Head of caudate nucleus (tissue), 42 donors: ENCODE measurements around the gene BLOC1S1.

ENCODE experiments used
- DNase-seq, 42 donors: peaks; one replicate each; pipeline versions ENCODE4 v3.0.0 to v3.0.0-alpha.2; 2020 to 2021; ENCODE audit warnings: mixed read lengths in 7 of 42
- intact Hi-C: fragments of 100-400 bp; cut with DNase I; formaldehyde crosslinking; loops from one replicate; pipeline ENCODE4 v1.15.0; 2022

Gene BLOC1S1

GRCh38 chr12:55706568-55707218 is 9.2 kb upstream of the BLOC1S1 start:
- DNase-seq = no peak
- intact Hi-C loops = no loop called here

- intact Hi-C loops = no loop called here
- peak in 1 of 42 donors; percentile 71 for DNase-seq
Observed at GRCh38 chr12:55707219-55707671, 8.6 kb upstream of the BLOC1S1 start.

GRCh38 chr12:55707841-55708694 is 7.8 kb upstream of the BLOC1S1 start, which contains the start of gene ITGA7:
ITGA7 (minus strand) TSS chr12:55707904; CDS start chr12:55707682, 222 bp downstream.
- intact Hi-C loops = no loop called here
- DNase-seq = peak; percentile 53 to 92 (median 80)

GRCh38 chr12:55708695-55709233 is 7.1 kb upstream of the BLOC1S1 start:
- DNase-seq = no peak
- intact Hi-C loops = no loop called here

GRCh38 chr12:55711786-55712553 is 3.9 kb upstream of the BLOC1S1 start:
- intact Hi-C loops = no loop called here
- peak in 11 of 42 donors; percentile 33 to 68 (median 42) for DNase-seq

GRCh38 chr12:55712700-55713415 is 3.0 kb upstream of the BLOC1S1 start:
- DNase-seq = no peak
- intact Hi-C loops = no loop called here

GRCh38 chr12:55713721-55714120 is 2.1 kb upstream of the BLOC1S1 start:
- intact Hi-C loops = no loop called here
- no peak for DNase-seq

- no peak for DNase-seq
- intact Hi-C loops = no loop called here
Observed at GRCh38 chr12:55715169-55715764, 579 bp upstream of the BLOC1S1 start.

GRCh38 chr12:55716582-55716957 is 724 bp downstream of the BLOC1S1 start:
- intact Hi-C loops = no loop called here
- DNase-seq = no peak

- DNase-seq = no peak
- intact Hi-C loops = no loop called here
Observed at GRCh38 chr12:55717011-55718007, 1.5 kb downstream of the BLOC1S1 start.

- intact Hi-C loops = no loop called here
- DNase-seq = no peak
Observed at GRCh38 chr12:55718015-55718414, 2.2 kb downstream of the BLOC1S1 start.

GRCh38 chr12:55718624-55719275 is 2.9 kb downstream of the BLOC1S1 start:
- intact Hi-C loops = no loop called here
- DNase-seq = no peak

- intact Hi-C loops = no loop called here
- no peak for DNase-seq
Observed at GRCh38 chr12:55719371-55719770, 3.5 kb downstream of the BLOC1S1 start.

GRCh38 chr12:55720071-55720564 is 4.3 kb downstream of the BLOC1S1 start, which contains the start of gene RDH5:
RDH5 (plus strand) TSS chr12:55720393; CDS start chr12:55721185, 792 bp downstream.
- intact Hi-C loops = no loop called here
- peak in 3 of 42 donors; percentile 30 to 65 (median 49) for DNase-seq

- intact Hi-C loops = no loop called here
- peak in 40 of 42 donors; percentile 42 to 93 (median 67) for DNase-seq
Observed at GRCh38 chr12:55720894-55721444, 5.1 kb downstream of the BLOC1S1 start.
